ENCODE results near the gene STK4. TPM values are rescaled to one million over a fixed set of nuclear protein-coding genes. Genes with fewer than 3 reads are reported as not detected.

STK4 gene
- total RNA-seq, 4 donors from 2014 or later = 26.9 to 33.5 (median 28.8) TPM

DNA sequence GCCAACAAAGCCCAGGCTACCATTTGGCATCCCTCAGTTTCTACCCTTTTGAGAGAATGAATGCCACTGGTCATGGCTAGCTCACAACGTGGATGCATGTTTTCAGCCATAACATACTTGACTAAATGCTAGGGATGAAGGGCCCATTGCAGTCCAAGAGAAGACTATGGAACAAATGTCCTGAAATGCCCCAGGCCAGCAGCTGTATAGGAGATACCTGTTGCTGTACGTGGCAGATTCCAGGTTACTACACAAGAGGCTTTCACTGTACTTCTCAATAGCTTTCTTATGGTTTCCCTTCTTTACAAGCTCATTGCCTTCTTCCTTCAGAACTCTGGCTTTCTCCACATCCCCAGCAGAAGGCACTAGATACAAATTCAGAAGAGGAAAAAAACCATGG, 17.8 kb upstream of the STK4 start:
- Histone ChIP-seq H3K9me3 (no peaks in the 10 kb centered on the region), H3K4me1 (no peaks in the 10 kb centered on the region), H3K27me3 (no peaks in the 10 kb centered on the region), H3K4me3 (no peak overlapping the region), H3K27ac (no peak overlapping the region), H3K36me3 (peaks cover 6 to 98% of the 10 kb centered on the region in 2 donors)
- no peak for ATAC-seq
- 58 to 100% methylated on average over 2 of the region's 2 CpGs for WGBS, 2 donors (ENCODE audit: low coverage in 1 of 2)
- TF ChIP-seq EP300 (IDR thresholded peaks at IDR 0.05) (no peak), POLR2AphosphoS5 (IDR thresholded peaks at IDR 0.05) (no peak), POLR2A (IDR thresholded peaks at IDR 0.05) (no peak)
- TF ChIP-seq, protein P1, sequence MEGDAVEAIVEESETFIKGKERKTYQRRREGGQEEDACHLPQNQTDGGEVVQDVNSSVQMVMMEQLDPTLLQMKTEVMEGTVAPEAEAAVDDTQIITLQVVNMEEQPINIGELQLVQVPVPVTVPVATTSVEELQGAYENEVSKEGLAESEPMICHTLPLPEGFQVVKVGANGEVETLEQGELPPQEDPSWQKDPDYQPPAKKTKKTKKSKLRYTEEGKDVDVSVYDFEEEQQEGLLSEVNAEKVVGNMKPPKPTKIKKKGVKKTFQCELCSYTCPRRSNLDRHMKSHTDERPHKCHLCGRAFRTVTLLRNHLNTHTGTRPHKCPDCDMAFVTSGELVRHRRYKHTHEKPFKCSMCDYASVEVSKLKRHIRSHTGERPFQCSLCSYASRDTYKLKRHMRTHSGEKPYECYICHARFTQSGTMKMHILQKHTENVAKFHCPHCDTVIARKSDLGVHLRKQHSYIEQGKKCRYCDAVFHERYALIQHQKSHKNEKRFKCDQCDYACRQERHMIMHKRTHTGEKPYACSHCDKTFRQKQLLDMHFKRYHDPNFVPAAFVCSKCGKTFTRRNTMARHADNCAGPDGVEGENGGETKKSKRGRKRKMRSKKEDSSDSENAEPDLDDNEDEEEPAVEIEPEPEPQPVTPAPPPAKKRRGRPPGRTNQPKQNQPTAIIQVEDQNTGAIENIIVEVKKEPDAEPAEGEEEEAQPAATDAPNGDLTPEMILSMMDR (IDR thresholded peaks at IDR 0.05) = no peak

GRCh38 chr20:44950368-44950767, 15.9 kb upstream of the STK4 start:
- no peaks in the 10 kb centered on the region for H3K27me3 ChIP-seq
- H3K36me3 ChIP-seq = peaks cover 6 to 98% of the 10 kb centered on the region in 2 donors
- ATAC-seq = no peak
- H3K27ac ChIP-seq = no peak overlapping the region
- 100% methylated on average over 1 of the region's 1 CpG; no CpG with 5 or more reads in 1 of the 2 donors for WGBS, 2 donors (ENCODE audit: low coverage in 1 of 2)
- TF ChIP-seq POLR2A (IDR thresholded peaks at IDR 0.05) (no peak), POLR2AphosphoS5 (IDR thresholded peaks at IDR 0.05) (no peak), EP300 (IDR thresholded peaks at IDR 0.05) (no peak)
- TF ChIP-seq, protein P1 (IDR thresholded peaks at IDR 0.05) = no peak
- no peaks in the 10 kb centered on the region for H3K4me1 ChIP-seq
- H3K4me3 ChIP-seq = no peak overlapping the region
- H3K9me3 ChIP-seq = no peaks in the 10 kb centered on the region

- Histone ChIP-seq H3K9me3 (no peaks in the 10 kb centered on the region), H3K4me1 (peaks cover 0 to 2% (median 0%) of the 10 kb centered on the region in 3 donors), H3K36me3 (peaks cover 6 to 92% of the 10 kb centered on the region in 2 donors), H3K27me3 (no peaks in the 10 kb centered on the region), H3K27ac (no peak overlapping the region), H3K4me3 (no peak overlapping the region)
- TF ChIP-seq POLR2AphosphoS5 (IDR thresholded peaks at IDR 0.05) (no peak), EP300 (IDR thresholded peaks at IDR 0.05) (no peak), POLR2A (IDR thresholded peaks at IDR 0.05) (no peak)
- TF ChIP-seq, protein P1 (IDR thresholded peaks at IDR 0.05) = no peak
- 100% methylated on average over 1 of the region's 1 CpG for WGBS, 2 donors (ENCODE audit: low coverage in 1 of 2)
- ATAC-seq = no peak
Observed at GRCh38 chr20:44952731-44953130, 13.6 kb upstream of the STK4 start.

- Histone ChIP-seq H3K36me3 (peaks cover 6 to 77% of the 10 kb centered on the region in 2 donors), H3K9me3 (no peaks in the 10 kb centered on the region)
Observed at GRCh38 chr20:44954211-44954610, 12.1 kb upstream of the STK4 start.

GRCh38 chr20:44955270-44955669, 11.0 kb upstream of the STK4 start:
- ATAC-seq = no peak

More at GRCh38 chr20:44954211-44954610, 12.1 kb upstream of the STK4 start:
- no peak for ATAC-seq
- no peak overlapping the region for H3K4me3 ChIP-seq
- no peaks in the 10 kb centered on the region for H3K27me3 ChIP-seq
- H3K27ac ChIP-seq = no peak overlapping the region
- WGBS, 2 donors (ENCODE audit: low coverage in 1 of 2) = 100% methylated on average over 2 of the region's 5 CpGs
- peaks cover 0 to 17% (median 0%) of the 10 kb centered on the region in 3 donors for H3K4me1 ChIP-seq
- TF ChIP-seq EP300 (IDR thresholded peaks at IDR 0.05) = no peak
- TF ChIP-seq, protein P1 (IDR thresholded peaks at IDR 0.05) = no peak
- no peak for TF ChIP-seq POLR2AphosphoS5 (IDR thresholded peaks at IDR 0.05)
- no peak for TF ChIP-seq POLR2A (IDR thresholded peaks at IDR 0.05)

More at GRCh38 chr20:44955270-44955669, 11.0 kb upstream of the STK4 start:
- Histone ChIP-seq H3K4me1 (peaks cover 0 to 22% (median 0%) of the 10 kb centered on the region in 3 donors), H3K27me3 (no peaks in the 10 kb centered on the region), H3K36me3 (peaks cover 6 to 66% of the 10 kb centered on the region in 2 donors), H3K27ac (no peak overlapping the region), H3K4me3 (no peak overlapping the region), H3K9me3 (no peaks in the 10 kb centered on the region)
- WGBS, 2 donors (ENCODE audit: low coverage in 1 of 2) = 69 to 100% methylated on average over 3 to 4 of the region's 4 CpGs
- TF ChIP-seq POLR2AphosphoS5 (IDR thresholded peaks at IDR 0.05) = no peak
- TF ChIP-seq POLR2A (IDR thresholded peaks at IDR 0.05) = no peak
- TF ChIP-seq EP300 (IDR thresholded peaks at IDR 0.05) = no peak
- TF ChIP-seq, protein P1 (IDR thresholded peaks at IDR 0.05) = no peak

Measured in gastroesophageal sphincter (tissue), 4 donors.